NCI-H774 (cell line): ENCODE measurements around the gene CCSER2.

Experiments used
- DNase-seq: peaks from one replicate; lab custom pipeline; 2025; lab: John Stamatoyannopoulos, UW

Gene CCSER2

GRCh38 chr10:84549368-84550165 is 221.2 kb downstream of the CCSER2 start:
- no peak for DNase-seq

- DNase-seq, result no peak
Observed at GRCh38 chr10:84550756-84551436, 222.5 kb downstream of the CCSER2 start.

- DNase-seq, result no peak
Observed at GRCh38 chr10:84551437-84552120, 223.2 kb downstream of the CCSER2 start.

- DNase-seq, result no peak
Observed at GRCh38 chr10:84552478-84552877, 224.1 kb downstream of the CCSER2 start.

- no peak for DNase-seq
Observed at GRCh38 chr10:84562592-84562991, 234.2 kb downstream of the CCSER2 start.

GRCh38 chr10:84563355-84563754 is 235.0 kb downstream of the CCSER2 start:
- DNase-seq, result no peak

- no peak for DNase-seq
Observed at GRCh38 chr10:84563868-84564267, 235.5 kb downstream of the CCSER2 start.

GRCh38 chr10:84565881-84566582 is 237.6 kb downstream of the CCSER2 start:
- DNase-seq, result no peak

- DNase-seq, result no peak
Observed at GRCh38 chr10:84567133-84567532, 238.7 kb downstream of the CCSER2 start.
